Measurements from ENCODE around the gene UBE2L6. TPM values are rescaled to one million over a fixed set of nuclear protein-coding genes. Genes with fewer than 3 reads are reported as not detected.

The UBE2L6 gene
- 30.8 and 46.5 TPM in 2 replicates for total RNA-seq (2014; rRNA removed; shearing (Covaris generic); ENCODE audit: low replicate concordance)

- DNase-seq (ENCODE audit: low read depth), result no peak
- in situ Hi-C loops (cut with HindIII; ENCODE audit: low pct_unique_long_range_greater_than_20kb, low sequenced_read_pairs), result no loop called here
Measured at GRCh38 chr11:57567515-57568329, at the start of gene UBE2L6. Gene UBE2L6, minus strand, starts transcription at chr11:57567672. Its CDS starts 61 bp downstream, at chr11:57567611.

DNA sequence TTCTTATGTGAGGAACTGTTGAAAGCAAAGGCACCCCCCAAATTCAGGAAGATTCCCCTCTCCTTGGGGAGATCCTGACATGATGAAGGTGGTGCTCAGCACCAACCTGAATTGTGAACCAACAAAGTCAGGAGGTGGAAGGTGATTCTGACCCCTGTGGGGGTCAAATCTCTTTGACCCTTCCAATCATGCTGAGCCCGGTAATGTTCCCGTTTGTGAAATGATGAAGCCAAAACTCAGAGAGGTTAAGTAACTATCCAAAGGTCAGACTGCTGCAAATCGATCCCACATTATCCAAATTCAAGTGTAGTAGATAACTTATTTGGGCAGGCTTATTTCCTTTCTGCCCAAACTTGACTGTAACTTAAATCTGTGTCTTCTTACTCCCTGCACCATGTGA, 49.1 kb upstream of the UBE2L6 start:
- in situ Hi-C loops (cut with HindIII; ENCODE audit: low pct_unique_long_range_greater_than_20kb, low sequenced_read_pairs), result no loop called here
- DNase-seq (ENCODE audit: low read depth), result no peak

GRCh38 chr11:57615308-57615707, 47.8 kb upstream of the UBE2L6 start:
- DNase-seq (ENCODE audit: low read depth), result no peak
- in situ Hi-C loops (cut with HindIII; ENCODE audit: low pct_unique_long_range_greater_than_20kb, low sequenced_read_pairs), result no loop called here

DNA sequence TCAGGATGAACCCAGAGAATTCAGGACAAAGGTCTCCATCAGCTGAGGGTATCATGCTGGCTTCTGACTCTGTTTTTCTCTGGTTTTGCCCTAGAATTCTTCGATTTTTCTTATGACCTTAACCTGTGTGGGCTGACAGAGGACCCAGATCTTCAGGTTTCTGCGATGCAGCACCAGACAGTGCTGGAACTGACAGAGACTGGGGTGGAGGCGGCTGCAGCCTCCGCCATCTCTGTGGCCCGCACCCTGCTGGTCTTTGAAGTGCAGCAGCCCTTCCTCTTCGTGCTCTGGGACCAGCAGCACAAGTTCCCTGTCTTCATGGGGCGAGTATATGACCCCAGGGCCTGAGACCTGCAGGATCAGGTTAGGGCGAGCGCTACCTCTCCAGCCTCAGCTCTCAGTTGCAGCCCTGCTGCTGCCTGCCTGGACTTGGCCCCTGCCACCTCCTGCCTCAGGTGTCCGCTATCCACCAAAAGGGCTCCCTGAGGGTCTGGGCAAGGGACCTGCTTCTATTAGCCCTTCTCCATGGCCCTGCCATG, 46.8 kb upstream of the UBE2L6 start:
- DNase-seq (ENCODE audit: low read depth), result no peak
- in situ Hi-C loops (cut with HindIII; ENCODE audit: low pct_unique_long_range_greater_than_20kb, low sequenced_read_pairs), result no loop called here

GRCh38 chr11:57610170-57610569, 42.7 kb upstream of the UBE2L6 start:
- in situ Hi-C loops (cut with HindIII; ENCODE audit: low pct_unique_long_range_greater_than_20kb, low sequenced_read_pairs), result no loop called here

DNA sequence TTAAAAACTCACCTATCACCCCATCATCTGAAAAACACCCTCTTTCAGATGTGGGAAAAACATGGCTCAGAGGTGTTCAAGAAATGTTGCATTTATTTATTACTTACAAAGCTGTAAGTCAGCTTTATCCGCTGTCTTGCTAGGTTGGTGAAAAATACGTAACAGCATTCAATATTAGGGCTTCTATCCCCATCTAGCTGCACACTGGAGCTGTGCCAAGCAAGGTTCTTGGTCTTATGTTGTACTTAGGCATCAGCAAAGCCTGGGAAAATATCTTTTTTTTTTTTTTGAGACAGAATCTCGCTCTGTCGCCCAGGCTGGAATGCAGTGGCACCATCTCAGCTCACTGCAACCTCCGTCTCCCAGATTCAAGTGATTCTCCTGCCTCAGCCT, 37.6 kb upstream of the UBE2L6 start:
- DNase-seq (ENCODE audit: low read depth), result no peak
- in situ Hi-C loops (cut with HindIII; ENCODE audit: low pct_unique_long_range_greater_than_20kb, low sequenced_read_pairs), result no loop called here

More at GRCh38 chr11:57610170-57610569, 42.7 kb upstream of the UBE2L6 start:
- DNase-seq (ENCODE audit: low read depth), result no peak

GRCh38 chr11:57604296-57605027, 37.0 kb upstream of the UBE2L6 start:
- in situ Hi-C loops (cut with HindIII; ENCODE audit: low pct_unique_long_range_greater_than_20kb, low sequenced_read_pairs), result no loop called here
- no peak for DNase-seq (ENCODE audit: low read depth)

- in situ Hi-C loops (cut with HindIII; ENCODE audit: low pct_unique_long_range_greater_than_20kb, low sequenced_read_pairs), result no loop called here
- no peak for DNase-seq (ENCODE audit: low read depth)
Measured at GRCh38 chr11:57601297-57601696, 33.8 kb upstream of the UBE2L6 start.

DNA sequence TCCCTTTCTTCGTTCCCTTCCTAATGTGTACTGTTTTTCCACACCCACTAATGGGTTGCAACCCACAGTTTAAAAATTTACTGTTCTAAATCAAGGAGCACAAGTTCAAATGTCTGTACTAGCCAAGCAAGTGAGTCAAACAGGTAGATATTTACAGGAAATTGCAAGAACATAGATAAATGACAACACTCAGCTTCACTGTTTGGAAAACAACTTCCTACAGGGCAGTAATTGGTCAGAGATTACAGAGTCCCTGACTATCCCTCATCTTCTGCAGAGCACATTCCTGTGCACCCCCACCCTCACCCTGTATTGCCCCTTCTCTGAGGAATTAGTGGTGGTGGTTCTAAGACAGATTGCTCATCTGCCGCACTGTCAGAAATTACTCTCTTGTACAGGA, 31.9 kb upstream of the UBE2L6 start:
- in situ Hi-C loops (cut with HindIII; ENCODE audit: low pct_unique_long_range_greater_than_20kb, low sequenced_read_pairs), result no loop called here
- no peak for DNase-seq (ENCODE audit: low read depth)

- in situ Hi-C loops (cut with HindIII; ENCODE audit: low pct_unique_long_range_greater_than_20kb, low sequenced_read_pairs), result no loop called here
- no peak for DNase-seq (ENCODE audit: low read depth)
Measured at GRCh38 chr11:57598831-57599155, 31.3 kb upstream of the UBE2L6 start.

GRCh38 chr11:57597916-57598830, 30.7 kb upstream of the UBE2L6 start:
- in situ Hi-C loops (cut with HindIII; ENCODE audit: low pct_unique_long_range_greater_than_20kb, low sequenced_read_pairs), result no loop called here
- DNase-seq (ENCODE audit: low read depth), result no peak

DNA sequence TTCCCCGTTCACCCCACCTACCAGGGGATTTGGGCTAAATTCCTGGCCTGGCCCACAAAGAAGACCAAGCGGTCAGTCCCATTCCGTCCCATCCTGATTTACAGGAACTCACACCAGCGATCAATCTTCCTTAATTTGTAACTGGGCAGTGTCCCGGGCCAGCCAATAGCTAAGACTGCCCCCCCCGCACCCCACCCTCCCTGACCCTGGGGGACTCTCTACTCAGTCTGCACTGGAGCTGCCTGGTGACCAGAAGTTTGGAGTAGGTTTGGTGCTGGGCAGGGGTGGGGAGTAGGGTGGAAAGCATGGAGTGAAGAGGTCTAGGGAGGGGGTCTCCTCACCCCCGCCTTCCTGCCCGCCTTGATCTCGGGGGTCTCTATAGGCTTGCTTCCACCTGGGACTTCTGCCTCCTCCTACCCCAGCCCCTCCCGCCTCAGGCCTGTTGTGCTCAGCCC, 30.0 kb upstream of the UBE2L6 start, which contains the start of gene SERPING1:
TSS of gene SERPING1 (plus strand) at position 225 of the 455 bp plus-strand sequence. CDS start 586 bp downstream, outside the sequence.
- in situ Hi-C loops (cut with HindIII; ENCODE audit: low pct_unique_long_range_greater_than_20kb, low sequenced_read_pairs), result no loop called here
- DNase-seq (ENCODE audit: low read depth), result no peak

DNA sequence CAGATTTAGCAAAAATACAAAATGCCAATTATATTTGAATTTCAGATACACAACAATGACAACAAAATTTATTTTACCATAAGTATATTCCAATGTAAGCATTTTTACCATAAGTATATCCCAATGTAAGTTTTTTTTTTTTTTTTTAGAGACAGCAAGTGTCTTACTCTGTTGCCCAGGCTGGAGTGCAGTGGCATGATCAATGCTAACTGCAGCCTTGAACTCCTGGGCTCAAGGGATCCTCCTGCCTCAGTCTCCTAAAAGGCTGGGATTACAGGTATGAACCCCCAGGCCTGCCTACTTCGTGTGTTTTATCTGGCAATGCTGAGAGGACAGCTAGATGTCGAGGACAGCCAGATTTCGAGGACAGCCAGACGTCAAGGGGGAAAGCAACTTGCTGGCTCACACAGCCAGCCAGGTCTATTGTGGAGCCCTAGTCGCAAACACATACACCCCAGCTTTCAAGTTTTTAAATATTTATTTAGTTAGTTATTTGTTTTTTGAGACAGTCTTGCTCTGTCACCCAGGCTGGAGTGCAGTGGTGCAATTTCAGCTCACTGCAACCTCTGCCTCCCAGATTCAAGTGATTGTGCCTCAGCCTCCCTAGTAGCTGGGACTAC, 28.9 kb upstream of the UBE2L6 start:
- no peak for DNase-seq (ENCODE audit: low read depth)
- in situ Hi-C loops (cut with HindIII; ENCODE audit: low pct_unique_long_range_greater_than_20kb, low sequenced_read_pairs), result no loop called here

- in situ Hi-C loops (cut with HindIII; ENCODE audit: low pct_unique_long_range_greater_than_20kb, low sequenced_read_pairs), result no loop called here
- no peak for DNase-seq (ENCODE audit: low read depth)
Measured at GRCh38 chr11:57588046-57588710, 20.7 kb upstream of the UBE2L6 start.

DNA sequence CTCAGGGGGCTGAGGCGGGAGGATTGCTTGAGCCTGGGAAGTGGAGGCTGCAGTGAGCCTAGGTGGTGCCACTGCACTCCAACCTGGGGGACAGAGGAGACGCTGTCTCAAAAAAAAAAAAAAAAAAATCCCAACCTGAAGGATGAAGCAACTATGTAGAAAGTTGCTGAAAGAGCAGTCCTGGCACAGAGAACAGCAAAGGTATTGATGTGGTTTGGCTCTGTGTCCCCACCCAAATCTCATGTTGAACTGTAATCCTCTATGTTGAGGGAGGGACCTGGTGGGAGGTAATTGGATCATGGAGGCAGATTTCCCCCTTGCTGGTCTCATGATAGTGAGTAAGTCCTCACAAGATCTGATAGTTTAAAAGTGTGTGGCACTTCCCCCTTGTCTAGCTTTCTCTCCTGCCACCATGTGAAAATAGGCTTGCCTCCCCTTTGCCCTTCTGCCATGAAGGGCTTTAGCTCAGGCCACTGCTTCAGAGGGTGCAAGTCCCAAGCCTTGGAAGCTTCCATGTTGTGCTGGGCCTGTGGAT, 19.3 kb upstream of the UBE2L6 start:
- in situ Hi-C loops (cut with HindIII; ENCODE audit: low pct_unique_long_range_greater_than_20kb, low sequenced_read_pairs), result no loop called here
- no peak for DNase-seq (ENCODE audit: low read depth)

DNA sequence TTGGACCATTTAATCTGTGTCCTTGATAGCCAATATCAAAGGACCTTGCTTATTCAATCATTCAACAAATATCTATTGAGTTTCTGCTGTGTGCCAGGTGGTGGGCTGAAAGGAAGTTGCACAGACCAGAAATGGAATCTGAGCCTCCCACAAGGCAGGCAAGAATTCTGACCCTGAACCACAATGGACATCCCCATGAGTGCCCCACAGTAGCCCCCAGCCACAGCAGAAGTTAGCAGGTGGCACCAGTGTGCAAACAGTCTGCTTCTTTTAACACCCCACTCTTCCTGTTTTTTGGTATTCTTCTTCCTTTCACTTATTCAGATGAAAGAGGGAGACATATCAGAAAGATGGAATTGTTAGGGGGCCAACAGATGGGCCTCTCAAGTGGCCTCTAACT, 17.8 kb upstream of the UBE2L6 start:
- in situ Hi-C loops (cut with HindIII; ENCODE audit: low pct_unique_long_range_greater_than_20kb, low sequenced_read_pairs), result no loop called here
- DNase-seq (ENCODE audit: low read depth), result no peak

GRCh38 chr11:57584341-57584740, 16.9 kb upstream of the UBE2L6 start:
- in situ Hi-C loops (cut with HindIII; ENCODE audit: low pct_unique_long_range_greater_than_20kb, low sequenced_read_pairs), result no loop called here
- DNase-seq (ENCODE audit: low read depth), result no peak
